Type B pancreatic cell (in vitro differentiated cells): ENCODE results near the gene ADCY2. TPM values are rescaled to one million over a fixed set of nuclear protein-coding genes. Genes with fewer than 3 reads are reported as not detected.

ENCODE experiments used
- DNase-seq: peaks from one replicate; pipeline ENCODE4 v3.0.0; 2021; ENCODE audit warnings: mixed read lengths; ENCODE audit not compliant: unreplicated experiment; ENCODE audit errors: extremely low spot score
- H3K27ac Mint-ChIP-seq: 2 replicates; pipeline ENCODE4 v1.8.0; 2021; ENCODE audit warnings: mild to moderate bottlenecking, mixed read lengths
- H3K27me3 Mint-ChIP-seq: 2 replicates; pipeline ENCODE4 v1.8.0; 2021; ENCODE audit warnings: mixed read lengths
- H3K36me3 Mint-ChIP-seq: 2 replicates; pipeline ENCODE4 v1.8.0; 2021; ENCODE audit warnings: mixed read lengths
- H3K4me1 Mint-ChIP-seq: one replicate; pipeline ENCODE4 v1.8.0; 2021; ENCODE audit warnings: mixed read lengths; ENCODE audit not compliant: unreplicated experiment
- H3K4me3 Mint-ChIP-seq: 2 replicates; pipeline ENCODE4 v1.8.0; 2021; ENCODE audit warnings: mild to moderate bottlenecking, mixed read lengths
- H3K9me3 Mint-ChIP-seq: 2 replicates; pipeline ENCODE4 v1.8.0; 2021; ENCODE audit warnings: mixed read lengths
- CTCF ChIP-seq: fragments of 200-600 bp; sonication (generic); conservative IDR thresholded peaks from 2 replicates; pipeline ENCODE4 v1.5.0; 2021; ENCODE audit warnings: antibody characterized with exemption, mild to moderate bottlenecking
- total RNA-seq: library from RNA; stranded (reverse); gene quantifications from 2 replicates; pipeline ENCODE4 v1.2.1, GENCODE V29; 2021; ENCODE audit warnings: low replicate concordance

ADCY2 gene
- total RNA-seq, 1 donor from 2014 or later: 79.7 TPM

- no peak overlapping the region for H3K27ac Mint-ChIP-seq
- H3K36me3 Mint-ChIP-seq: no peaks in the 10 kb centered on the region
- no peak for DNase-seq
- no peaks in the 10 kb centered on the region for H3K9me3 Mint-ChIP-seq
- TF ChIP-seq CTCF: no peak
- H3K4me1 Mint-ChIP-seq: no peaks in the 10 kb centered on the region
- no peak overlapping the region for H3K4me3 Mint-ChIP-seq
- no peaks in the 10 kb centered on the region for H3K27me3 Mint-ChIP-seq
Measured at GRCh38 chr5:7638456-7638855, 242.5 kb downstream of the ADCY2 start.

GRCh38 chr5:7642029-7642428 lies 246.1 kb downstream of the ADCY2 start:
- H3K27ac Mint-ChIP-seq: no peak overlapping the region
- H3K4me1 Mint-ChIP-seq: no peaks in the 10 kb centered on the region
- H3K9me3 Mint-ChIP-seq: no peaks in the 10 kb centered on the region
- H3K4me3 Mint-ChIP-seq: no peak overlapping the region
- DNase-seq: no peak
- no peaks in the 10 kb centered on the region for H3K36me3 Mint-ChIP-seq
- TF ChIP-seq CTCF: no peak
- no peaks in the 10 kb centered on the region for H3K27me3 Mint-ChIP-seq

GRCh38 chr5:7644723-7645122 lies 248.8 kb downstream of the ADCY2 start:
- no peaks in the 10 kb centered on the region for H3K4me1 Mint-ChIP-seq
- H3K9me3 Mint-ChIP-seq: no peaks in the 10 kb centered on the region
- no peak overlapping the region for H3K4me3 Mint-ChIP-seq
- no peak for TF ChIP-seq CTCF
- H3K27ac Mint-ChIP-seq: no peak overlapping the region
- H3K27me3 Mint-ChIP-seq: peaks cover 3% of the 10 kb centered on the region
- no peak for DNase-seq
- no peaks in the 10 kb centered on the region for H3K36me3 Mint-ChIP-seq

- Mint-ChIP-seq H3K9me3 (no peaks in the 10 kb centered on the region), H3K36me3 (no peaks in the 10 kb centered on the region), H3K4me1 (peaks cover 3% of the 10 kb centered on the region), H3K27ac (no peak overlapping the region), H3K4me3 (no peak overlapping the region), H3K27me3 (peaks cover 8% of the 10 kb centered on the region)
- TF ChIP-seq CTCF: no peak
- DNase-seq: no peak
Measured at GRCh38 chr5:7650755-7651154, 254.8 kb downstream of the ADCY2 start.

- H3K4me3 Mint-ChIP-seq: no peak overlapping the region
Measured at GRCh38 chr5:7653046-7653445, 257.1 kb downstream of the ADCY2 start.

More at GRCh38 chr5:7653046-7653445, 257.1 kb downstream of the ADCY2 start:
- Mint-ChIP-seq H3K4me1 (peaks cover 3% of the 10 kb centered on the region), H3K27ac (no peak overlapping the region), H3K9me3 (no peaks in the 10 kb centered on the region), H3K27me3 (peaks cover 8% of the 10 kb centered on the region), H3K36me3 (no peaks in the 10 kb centered on the region)
- DNase-seq: no peak
- no peak for TF ChIP-seq CTCF
